GM19395 (cell line): ENCODE data around the gene SLC35F3.

Experiments
- ATAC-seq: cut with Tn5 transposase; IDR thresholded peaks from one replicate; pipeline ENCODE4 v1.9.1; 2021; ENCODE audit warnings: mild to moderate bottlenecking, moderate library complexity; ENCODE audit not compliant: unreplicated experiment

The SLC35F3 gene

GRCh38 chr1:234309598-234310459, 405.4 kb downstream of the SLC35F3 start:
- ATAC-seq, result peak; percentile 93

- no peak for ATAC-seq
Observed at GRCh38 chr1:234310460-234310817, 406.0 kb downstream of the SLC35F3 start.

GRCh38 chr1:234311414-234311813, 406.9 kb downstream of the SLC35F3 start:
- ATAC-seq, result no peak

GRCh38 chr1:234313171-234313570, 408.7 kb downstream of the SLC35F3 start:
- no peak for ATAC-seq

- peak; percentile 52 for ATAC-seq
Observed at GRCh38 chr1:234315091-234315541, 410.6 kb downstream of the SLC35F3 start.

- ATAC-seq, result no peak
Observed at GRCh38 chr1:234315588-234315987, 411.1 kb downstream of the SLC35F3 start.

GRCh38 chr1:234316486-234316885, 412.0 kb downstream of the SLC35F3 start:
- no peak for ATAC-seq

GRCh38 chr1:234316937-234317336, 412.5 kb downstream of the SLC35F3 start:
- ATAC-seq, result no peak

GRCh38 chr1:234320069-234320468, 415.6 kb downstream of the SLC35F3 start:
- no peak for ATAC-seq

- no peak for ATAC-seq
Observed at GRCh38 chr1:234320549-234320948, 416.1 kb downstream of the SLC35F3 start.

GRCh38 chr1:234321231-234321630, 416.8 kb downstream of the SLC35F3 start:
- ATAC-seq, result no peak

GRCh38 chr1:234322097-234322496, 417.6 kb downstream of the SLC35F3 start:
- ATAC-seq, result no peak

GRCh38 chr1:234322979-234323378, 418.5 kb downstream of the SLC35F3 start:
- ATAC-seq, result no peak

GRCh38 chr1:234324821-234325220, 420.3 kb downstream of the SLC35F3 start:
- ATAC-seq, result no peak

GRCh38 chr1:234325878-234326496, 421.5 kb downstream of the SLC35F3 start:
- peak; percentile 44 for ATAC-seq

- peak; percentile 82 for ATAC-seq
Observed at GRCh38 chr1:234326497-234327366, 422.3 kb downstream of the SLC35F3 start.

- ATAC-seq, result no peak
Observed at GRCh38 chr1:234327577-234328164, 423.2 kb downstream of the SLC35F3 start.

- ATAC-seq, result no peak
Observed at GRCh38 chr1:234330843-234331215, 426.4 kb downstream of the SLC35F3 start.

GRCh38 chr1:234331507-234331906, 427.0 kb downstream of the SLC35F3 start:
- no peak for ATAC-seq

GRCh38 chr1:234336359-234336758, 431.9 kb downstream of the SLC35F3 start:
- no peak for ATAC-seq

- no peak for ATAC-seq
Observed at GRCh38 chr1:234337233-234337632, 432.8 kb downstream of the SLC35F3 start.
